ENCODE measurements around the gene RHBDF2.
"Not testable (repeated sequence)": the region's sequence is repeated elsewhere in the genome, so short reads cannot be mapped to it uniquely, and the experiment has no call there.

Gene RHBDF2

GRCh38 chr17:76538281-76538931, 37.2 kb upstream of the RHBDF2 start:
- DNase-seq (ENCODE audit: low spot score): no peak

GRCh38 chr17:76537578-76538280, 36.5 kb upstream of the RHBDF2 start, which contains the start of gene CYGB:
Gene CYGB (minus strand): TSS chr17:76537709. CDS start chr17:76537542, 167 bp downstream.
- no peak for DNase-seq (ENCODE audit: low spot score)

GRCh38 chr17:76537288-76537577, 36.0 kb upstream of the RHBDF2 start:
- no peak for DNase-seq (ENCODE audit: low spot score)

- no peak for DNase-seq (ENCODE audit: low spot score)
Observed at GRCh38 chr17:76536511-76537287, 35.5 kb upstream of the RHBDF2 start.

GRCh38 chr17:76535788-76536510, 34.7 kb upstream of the RHBDF2 start:
- DNase-seq (ENCODE audit: low spot score): no peak

- no peak for DNase-seq (ENCODE audit: low spot score)
Observed at GRCh38 chr17:76534831-76535732, 33.9 kb upstream of the RHBDF2 start.

- DNase-seq (ENCODE audit: low spot score): not testable (repeated sequence)
Observed at GRCh38 chr17:76533640-76534359, 32.6 kb upstream of the RHBDF2 start.

- DNase-seq (ENCODE audit: low spot score): no peak
Observed at GRCh38 chr17:76532072-76532651, 30.9 kb upstream of the RHBDF2 start.

GRCh38 chr17:76531486-76532038, 30.3 kb upstream of the RHBDF2 start:
- DNase-seq (ENCODE audit: low spot score): no peak

GRCh38 chr17:76530811-76531485, 29.7 kb upstream of the RHBDF2 start:
- DNase-seq (ENCODE audit: low spot score): no peak

- DNase-seq (ENCODE audit: low spot score): no peak
Observed at GRCh38 chr17:76530095-76530723, 29.0 kb upstream of the RHBDF2 start.

GRCh38 chr17:76529224-76530094, 28.2 kb upstream of the RHBDF2 start:
- DNase-seq (ENCODE audit: low spot score): no peak

- no peak for DNase-seq (ENCODE audit: low spot score)
Observed at GRCh38 chr17:76528528-76529223, 27.5 kb upstream of the RHBDF2 start.

GRCh38 chr17:76528156-76528527, 26.9 kb upstream of the RHBDF2 start:
- DNase-seq (ENCODE audit: low spot score): no peak

- DNase-seq (ENCODE audit: low spot score): no peak
Observed at GRCh38 chr17:76527430-76528111, 26.3 kb upstream of the RHBDF2 start.

GRCh38 chr17:76527016-76527415, 25.8 kb upstream of the RHBDF2 start:
- DNase-seq (ENCODE audit: low spot score): not testable (repeated sequence)

Measured in SK-N-DZ (cell line).